T-helper 2 cell treated with Interferon-gamma antibody and Interleukin-4, amounts not matched to agents 100 ng/mL and 5 ng/mL, for 36 hours (primary cell): ENCODE results near the gene ZC3H4. TPM values are rescaled to one million over a fixed set of nuclear protein-coding genes. Genes with fewer than 3 reads are reported as not detected.

ENCODE experiments used
- intact Hi-C: fragments of 100-400 bp; cut with micrococcal nuclease; formaldehyde crosslinking; loops from one replicate; pipeline ENCODE4 v1.15.1; 2023
- total RNA-seq: library from RNA; stranded (reverse); gene quantifications from 2 replicates; pipeline ENCODE4 v1.2.3, GENCODE V29; 2022

ZC3H4 gene
- total RNA-seq, 1 donor from 2014 or later: 106 TPM

- intact Hi-C loops: no loop called here
Measured at GRCh38 chr19:47093254-47093653, 20.3 kb downstream of the ZC3H4 start.

DNA sequence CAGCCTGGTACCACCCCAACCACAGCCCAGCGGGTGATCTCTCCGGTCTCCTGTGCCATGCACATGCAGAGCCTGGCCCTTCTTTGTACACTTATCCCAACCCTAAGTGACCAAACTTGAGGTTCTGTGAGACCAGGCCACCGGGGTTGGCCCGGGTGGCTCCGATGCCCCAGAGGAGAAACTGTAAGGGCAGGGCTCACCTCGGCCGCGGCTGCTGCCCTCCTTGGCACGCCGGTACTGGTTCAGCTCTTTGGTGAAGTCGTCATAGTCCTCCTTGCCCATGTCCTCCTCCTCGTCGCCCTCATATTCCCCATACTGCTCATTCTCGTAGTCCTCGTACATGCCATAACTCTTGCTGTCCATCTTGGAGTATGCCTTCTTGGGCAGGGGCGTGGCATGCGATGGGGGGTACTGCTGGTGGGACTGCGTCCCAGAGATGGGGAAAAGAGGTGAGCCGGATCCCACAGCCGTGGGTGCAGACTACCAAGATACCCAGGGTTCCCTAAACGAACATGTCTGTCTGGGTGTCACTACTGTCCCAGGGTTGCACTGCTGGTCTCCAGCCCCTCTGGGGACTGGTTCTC lies 23.7 kb downstream of the ZC3H4 start:
- intact Hi-C loops: no loop called here

- intact Hi-C loops: no loop called here
Measured at GRCh38 chr19:47086280-47086679, 27.3 kb downstream of the ZC3H4 start.

GRCh38 chr19:47084879-47085439 lies 28.6 kb downstream of the ZC3H4 start:
- intact Hi-C loops: no loop called here

GRCh38 chr19:47082493-47082892 lies 31.1 kb downstream of the ZC3H4 start:
- intact Hi-C loops: no loop called here

DNA sequence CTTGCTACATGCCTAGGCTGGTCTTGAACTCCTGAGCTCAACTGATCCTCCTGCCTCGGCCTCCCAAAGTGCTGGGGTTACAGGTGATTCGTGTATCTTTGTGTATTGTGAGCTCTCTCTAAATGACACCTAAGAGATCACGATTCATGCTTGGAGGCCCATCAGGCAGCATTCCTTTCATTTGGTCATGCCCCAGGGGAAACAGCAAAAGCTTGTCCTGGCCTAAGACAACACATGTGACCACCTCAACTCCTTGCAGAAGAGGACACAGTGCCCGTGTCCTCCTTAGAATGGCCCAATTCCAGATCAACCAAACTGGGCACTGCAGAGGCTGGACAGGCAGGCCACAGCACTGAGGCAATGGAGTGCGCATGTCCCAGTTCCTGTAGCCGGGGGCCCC lies 32.5 kb downstream of the ZC3H4 start:
- intact Hi-C loops: no loop called here

DNA sequence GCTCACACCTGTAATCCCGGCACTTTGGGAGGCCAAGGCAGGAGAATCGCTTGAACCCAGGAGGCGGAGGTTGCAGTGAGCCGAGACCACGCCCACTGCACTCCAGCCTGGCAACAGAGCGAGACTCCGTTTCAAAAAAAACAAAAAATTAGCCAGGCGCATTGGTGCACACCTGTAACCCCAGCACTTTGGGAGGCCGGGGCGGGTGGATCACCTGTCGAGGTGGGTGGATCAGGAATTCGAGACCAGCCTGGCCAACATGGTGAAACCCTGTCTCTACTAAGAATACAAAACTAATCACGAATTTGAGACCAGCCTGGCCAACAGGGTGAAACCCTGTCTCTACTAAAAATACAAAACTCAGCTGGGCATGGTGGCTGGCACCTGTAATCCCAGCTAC lies 35.2 kb downstream of the ZC3H4 start:
- intact Hi-C loops: loop anchor here (5.0 kb wide), 1 partner anchor 34 kb away; the partner anchor contains the start of gene ZC3H4

- intact Hi-C loops: loop anchor here (5.0 kb wide), 1 partner anchor 36 kb away; the partner anchor contains the start of gene ZC3H4
Measured at GRCh38 chr19:47075941-47076340, 37.6 kb downstream of the ZC3H4 start.

DNA sequence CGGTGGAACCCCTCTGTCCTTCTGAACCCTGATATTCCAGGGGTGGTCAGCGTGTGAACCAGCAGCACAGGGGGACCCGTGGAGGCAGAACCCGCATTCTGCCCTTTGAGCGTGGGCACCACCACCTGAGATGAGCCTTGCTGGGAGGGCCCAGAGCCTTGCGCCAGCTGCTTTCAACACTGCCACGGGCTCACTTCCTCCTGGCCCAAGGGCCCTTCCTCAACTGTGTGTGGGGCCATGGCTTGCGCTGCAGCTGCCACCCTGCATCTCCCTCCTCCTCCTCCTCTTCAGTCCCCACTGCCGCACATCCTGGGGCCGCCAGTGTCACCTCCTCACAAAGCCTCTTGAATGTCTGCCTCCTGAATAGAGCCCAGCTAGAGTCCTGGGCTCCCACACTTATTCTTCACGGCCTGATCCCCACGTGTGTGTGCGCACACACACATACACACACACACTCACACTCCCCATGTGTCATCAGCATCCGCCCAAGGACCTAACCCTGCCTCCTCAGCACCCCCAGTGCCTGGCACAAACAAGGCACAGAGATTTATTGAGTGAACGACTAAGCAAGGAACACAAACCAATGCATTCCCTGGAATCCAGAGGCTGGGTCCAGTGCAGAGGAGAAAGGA lies 38.3 kb downstream of the ZC3H4 start:
- intact Hi-C loops: loop anchor here (5.0 kb wide), 1 partner anchor 37 kb away; the partner anchor contains the start of gene ZC3H4

GRCh38 chr19:47074621-47075020 lies 39.0 kb downstream of the ZC3H4 start:
- intact Hi-C loops: loop anchor here (5.0 kb wide), 1 partner anchor 38 kb away; the partner anchor contains the start of gene ZC3H4

- intact Hi-C loops: no loop called here
Measured at GRCh38 chr19:47073574-47073973, 40.0 kb downstream of the ZC3H4 start.

DNA sequence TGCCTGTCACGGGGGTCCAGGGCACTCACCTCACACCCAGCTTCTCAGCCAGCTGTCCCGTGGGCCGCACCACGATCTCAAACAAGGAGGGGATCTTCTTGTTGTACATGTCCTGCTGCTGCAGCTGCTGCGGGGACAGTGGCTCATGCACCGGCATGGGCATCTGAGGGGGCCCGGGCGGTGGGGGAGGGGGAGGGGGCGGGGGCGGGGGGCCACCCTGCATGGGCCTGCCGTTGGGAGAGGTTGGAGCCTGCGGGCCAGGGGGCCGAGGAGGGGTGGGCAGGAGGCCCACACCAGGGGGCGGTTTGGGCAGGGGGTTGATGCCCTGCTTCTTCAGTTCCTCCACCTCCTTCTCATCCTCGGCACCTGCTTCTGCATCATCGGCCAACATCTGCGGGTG lies 41.3 kb downstream of the ZC3H4 start:
- intact Hi-C loops: no loop called here

- intact Hi-C loops: no loop called here
Measured at GRCh38 chr19:47071731-47072130, 41.8 kb downstream of the ZC3H4 start.

DNA sequence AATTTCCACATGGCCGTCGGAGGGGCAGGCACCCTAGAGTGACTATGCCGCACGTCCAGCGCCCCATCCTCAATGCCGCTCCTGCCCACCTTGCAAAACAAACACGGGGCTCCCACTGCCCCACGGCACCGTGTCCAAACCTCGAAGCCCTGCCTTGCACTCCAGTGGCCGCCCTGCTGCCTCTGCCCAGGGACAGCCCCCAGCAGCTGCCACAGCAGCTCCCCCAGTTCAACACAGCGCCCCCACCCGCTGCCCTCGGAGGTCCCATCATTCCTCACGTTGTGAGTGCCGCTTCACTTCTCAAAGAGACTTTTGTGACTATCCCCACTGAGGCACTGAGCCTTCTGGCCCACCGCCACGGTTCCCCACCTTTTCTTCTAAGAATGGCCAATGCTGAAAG lies 42.8 kb downstream of the ZC3H4 start:
- intact Hi-C loops: no loop called here

DNA sequence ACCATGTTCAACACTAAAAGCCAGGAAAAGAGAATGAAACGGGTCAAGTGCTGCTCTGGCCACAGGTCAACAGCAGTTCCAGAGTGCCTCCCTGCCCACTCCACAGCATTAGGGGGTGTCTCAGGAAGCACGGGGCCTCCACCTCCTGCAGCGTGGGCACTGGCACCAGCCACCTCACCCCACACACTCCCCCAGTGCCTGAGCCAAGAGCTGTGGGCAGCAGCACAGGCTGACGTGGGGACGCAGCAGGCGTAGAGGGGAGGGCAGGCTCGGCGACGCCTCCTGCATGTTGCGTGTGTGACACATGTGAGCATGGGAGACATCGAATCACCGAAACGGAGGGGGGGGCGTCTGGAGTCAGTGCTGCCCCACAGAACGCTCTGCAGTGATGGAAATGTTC lies 43.8 kb downstream of the ZC3H4 start:
- intact Hi-C loops: no loop called here

DNA sequence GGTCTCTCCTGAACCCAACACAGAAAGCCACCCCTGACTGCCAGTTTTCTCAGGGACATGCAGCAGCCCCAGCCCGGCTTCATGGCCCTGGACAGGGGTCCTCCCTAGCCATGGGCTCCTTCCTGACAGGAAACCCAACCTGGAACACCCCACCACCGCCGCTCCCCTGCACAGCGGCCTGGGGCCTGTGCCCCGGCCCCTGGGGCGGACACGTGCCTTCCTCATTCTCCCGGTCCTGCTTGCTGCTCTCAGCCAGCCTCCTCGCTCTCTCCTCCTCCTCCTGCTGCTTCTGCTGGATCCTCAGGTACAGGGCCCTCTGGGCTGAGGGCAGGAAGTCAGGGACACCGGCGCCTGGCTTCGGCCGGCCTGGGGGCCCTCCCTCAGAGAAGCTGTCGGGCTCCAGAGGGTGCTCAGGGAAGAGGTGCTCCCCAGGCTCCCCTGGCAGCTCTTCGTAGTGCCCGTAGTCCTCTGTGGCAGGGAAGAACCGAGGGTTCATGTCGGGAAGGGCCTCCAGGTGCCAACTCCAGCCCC lies 44.6 kb downstream of the ZC3H4 start:
- intact Hi-C loops: no loop called here

DNA sequence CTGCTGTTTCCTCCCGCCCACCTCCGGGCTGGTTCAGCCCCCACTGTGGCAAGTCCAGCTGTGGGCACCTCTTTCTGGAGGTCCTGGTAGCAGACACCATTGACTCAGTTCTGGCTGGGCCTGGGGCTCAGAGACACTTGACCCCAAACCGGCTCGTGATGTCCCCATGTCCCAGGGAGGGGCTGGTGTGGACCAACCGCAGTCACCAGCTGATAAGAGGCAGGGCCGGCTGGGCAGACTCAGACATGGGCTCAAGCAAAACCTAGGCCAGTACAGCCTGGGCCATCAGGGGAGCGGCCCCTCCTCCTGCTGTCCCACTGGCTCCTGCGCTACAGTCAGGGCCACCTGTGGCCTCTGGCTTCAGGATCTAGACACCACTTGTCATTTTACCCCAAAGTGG lies 45.3 kb downstream of the ZC3H4 start:
- intact Hi-C loops: no loop called here

- intact Hi-C loops: no loop called here
Measured at GRCh38 chr19:47067215-47067847, 46.2 kb downstream of the ZC3H4 start.

GRCh38 chr19:47066376-47067214 lies 47.0 kb downstream of the ZC3H4 start:
- intact Hi-C loops: no loop called here

DNA sequence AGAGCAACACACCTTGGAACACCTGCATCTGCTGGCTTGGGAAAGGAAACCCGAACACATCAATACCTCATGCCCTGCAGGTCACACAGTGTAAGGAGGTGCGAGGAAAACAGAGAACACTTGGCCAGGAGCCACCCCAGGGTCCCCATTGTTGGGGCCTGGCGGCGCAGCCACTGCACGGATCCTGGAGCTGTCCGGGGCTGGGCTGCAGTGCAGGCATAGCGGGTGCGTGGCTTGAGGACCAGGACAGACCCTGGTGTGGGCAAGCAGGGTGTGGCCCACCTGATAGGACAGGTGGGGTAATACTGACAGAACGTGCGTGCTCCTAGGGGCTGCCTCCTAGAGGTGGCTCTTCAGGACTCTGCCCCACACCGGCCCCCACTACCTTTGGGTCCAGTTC lies 48.3 kb downstream of the ZC3H4 start:
- intact Hi-C loops: no loop called here

DNA sequence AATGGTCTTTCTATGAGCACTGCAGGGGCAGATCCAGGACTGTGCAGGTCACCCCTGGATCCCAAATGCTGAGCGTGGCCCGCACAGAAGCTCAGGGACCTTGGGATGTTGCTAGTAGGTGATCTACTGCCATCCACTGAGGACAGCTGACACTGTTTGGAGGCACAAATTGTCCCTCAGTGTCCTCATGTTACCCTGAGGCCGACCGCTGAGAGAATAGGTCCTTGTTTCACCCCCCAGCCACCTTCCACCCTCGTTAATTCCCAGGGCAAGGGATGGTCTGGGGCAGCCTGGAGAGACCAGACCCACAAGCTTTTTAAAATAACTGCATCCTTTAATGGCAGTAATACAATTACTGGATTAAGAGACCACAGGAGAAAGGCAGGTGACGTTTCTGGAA lies 49.7 kb downstream of the ZC3H4 start:
- intact Hi-C loops: no loop called here
